CD14-positive monocyte (primary cell): ENCODE data around the gene CUBN. TPM values are rescaled to one million over a fixed set of nuclear protein-coding genes. Genes with fewer than 3 reads are reported as not detected.

Experiments used
- DNase-seq, 3 donors: peaks; one replicate each; pipeline ENCODE4 v3.0.0-alpha.2; 2011 to 2022
- H2AFZ ChIP-seq: 2 replicates; pipeline ENCODE4 v1.6.0; 2012; ENCODE audit warnings: mild to moderate bottlenecking, low read depth, low read length, inconsistent platforms; ENCODE audit not compliant: insufficient read depth, poor library complexity, severe bottlenecking
- H3K27ac ChIP-seq, 2 donors: 1 replicate in 1 of 2; 2 replicates in 1 of 2; pipeline ENCODE4 v1.5.1; 2012 to 2013; ENCODE audit warnings: low read length in 2 of 2, control low read depth in 1 of 2, inconsistent platforms in 1 of 2, low read depth in 1 of 2, mild to moderate bottlenecking in 1 of 2
- H3K27me3 ChIP-seq, 2 donors: one replicate each; pipeline versions ENCODE4 v1.6.0 to v1.6.1; 2011 to 2013; ENCODE audit warnings: low read length in 2 of 2; ENCODE audit not compliant: control insufficient read depth in 2 of 2, insufficient read depth in 2 of 2
- H3K36me3 ChIP-seq, 2 donors: replicated peaks in 1 of 2; 1 replicate in 1 of 2; 2 replicates in 1 of 2; pipeline versions ENCODE4 v1.5.1 to v1.6.1; 2012 to 2013; ENCODE audit warnings: low read length in 2 of 2, control low read depth in 1 of 2, inconsistent platforms in 1 of 2, mild to moderate bottlenecking in 1 of 2; ENCODE audit not compliant: insufficient read depth in 2 of 2, control insufficient read depth in 1 of 2
- H3K4me1 ChIP-seq, 2 donors: 1 replicate in 1 of 2; 2 replicates in 1 of 2; pipeline versions ENCODE4 v1.5.1 to v1.6.1; 2012 to 2013; ENCODE audit warnings: low read length in 2 of 2, control low read depth in 1 of 2, inconsistent platforms in 1 of 2, mild to moderate bottlenecking in 1 of 2, moderate library complexity in 1 of 2; ENCODE audit not compliant: insufficient read depth in 2 of 2, control insufficient read depth in 1 of 2
- H3K4me2 ChIP-seq: replicated peaks from 2 replicates; pipeline ENCODE3; 2012; ENCODE audit warnings: low read length, moderate library complexity, mild to moderate bottlenecking; ENCODE audit not compliant: poor library complexity, severe bottlenecking; ENCODE audit errors: extremely low read depth
- H3K4me3 ChIP-seq, 3 experiments: fragments of 200-600 bp in 1 of 3; sonication (generic) in 1 of 3; replicated peaks in 1 of 3; 1 replicate in 2 of 3; 2 replicates in 1 of 3; pipeline ENCODE4 v1.5.1; 2011 to 2013; ENCODE audit warnings: low read length in 3 of 3, mild to moderate bottlenecking in 3 of 3, control low read depth in 2 of 3, low read depth in 2 of 3, inconsistent platforms in 1 of 3, moderate library complexity in 1 of 3
- H3K79me2 ChIP-seq: 2 replicates; pipeline ENCODE4 v1.6.0; 2012; ENCODE audit warnings: mild to moderate bottlenecking, control low read depth, inconsistent platforms, low read length, moderate library complexity; ENCODE audit not compliant: insufficient read depth
- H3K9ac ChIP-seq: 2 replicates; pipeline ENCODE4 v1.6.0; 2017; ENCODE audit warnings: low read length, mild to moderate bottlenecking; ENCODE audit not compliant: insufficient read depth, poor library complexity, severe bottlenecking
- H3K9me3 ChIP-seq, 2 donors: replicated peaks in 1 of 2; 1 replicate in 1 of 2; 2 replicates in 1 of 2; pipeline versions ENCODE4 v1.5.1 to v1.6.1; 2012 to 2013; ENCODE audit warnings: low read length in 2 of 2, control low read depth in 1 of 2; ENCODE audit not compliant: control insufficient read depth in 1 of 2, insufficient read depth in 1 of 2
- H4K20me1 ChIP-seq: 2 replicates; pipeline ENCODE4 v1.6.0; 2012; ENCODE audit warnings: mild to moderate bottlenecking, low read length, control low read depth, moderate library complexity; ENCODE audit not compliant: insufficient read depth
- H3K27ac Mint-ChIP-seq, 7 donors: one replicate each; pipeline ENCODE4 v1.8.0; 2020; ENCODE audit warnings: mild to moderate bottlenecking in 7 of 7, mixed read lengths in 7 of 7, moderate library complexity in 6 of 7, inconsistent platforms in 2 of 7
- H3K27me3 Mint-ChIP-seq, 3 donors: one replicate each; pipeline ENCODE4 v1.8.0; 2021 to 2022; ENCODE audit warnings: low read depth in 3 of 3, mild to moderate bottlenecking in 3 of 3, mixed read lengths in 3 of 3, moderate library complexity in 3 of 3, inconsistent platforms in 1 of 3
- H3K36me3 Mint-ChIP-seq, 2 donors: one replicate each; pipeline ENCODE4 v1.8.0; 2020; ENCODE audit warnings: mixed read lengths in 2 of 2, inconsistent platforms in 1 of 2, mild to moderate bottlenecking in 1 of 2
- H3K4me1 Mint-ChIP-seq: one replicate; pipeline ENCODE4 v1.8.0; 2020; ENCODE audit warnings: mild to moderate bottlenecking, mixed read lengths
- H3K4me3 Mint-ChIP-seq, 2 donors: one replicate each; pipeline ENCODE4 v1.8.0; 2020; ENCODE audit warnings: mild to moderate bottlenecking in 2 of 2, mixed read lengths in 2 of 2, moderate library complexity in 1 of 2
- H3K9me3 Mint-ChIP-seq, 7 donors: one replicate each; pipeline ENCODE4 v1.8.0; 2020 to 2022; ENCODE audit warnings: mixed read lengths in 7 of 7, mild to moderate bottlenecking in 6 of 7, moderate library complexity in 6 of 7, inconsistent platforms in 2 of 7
- CTCF ChIP-seq: fragments of 200-600 bp; IDR thresholded peaks from one replicate; pipeline ENCODE4 v1.8.0; 2022; ENCODE audit warnings: antibody characterized with exemption, mild to moderate bottlenecking
- WGBS: methylation state at CpG from one replicate; pipeline ENCODE4 v1.1.5; 2013; ENCODE audit warnings: missing lambda C conversion rate; ENCODE audit not compliant: insufficient coverage; 5-methylcytosine and 5-hydroxymethylcytosine counted together
- intact Hi-C, 2 donors: fragments of 100-400 bp; cut with micrococcal nuclease; formaldehyde crosslinking; loops; one replicate each; pipeline versions ENCODE4 v1.15.0 to v1.15.1; 2023
- polyA plus RNA-seq, 3 donors: library from polyadenylated mRNA; depleted of rRNA in 1 of 3; unstranded in 2 of 3; stranded (reverse) in 1 of 3; fragments of 300-500 nt in 2 of 3; fragments of >200 nt in 1 of 3; fragmentation: Illumina TruSeq in 2 of 3; gene quantifications; 1 replicate in 2 of 3; 2 replicates in 1 of 3; pipeline ENCODE4 v1.2.3, GENCODE V29; 2012 to 2021

CUBN gene
- polyA plus RNA-seq, 3 donors = 0.95 TPM; not detected in 2

- no peak overlapping the region for H3K27ac ChIP-seq
- peaks cover 0 to 9% (median 3%) of the 10 kb centered on the region in 7 donors for H3K9me3 Mint-ChIP-seq
- H3K4me3 ChIP-seq = no peak overlapping the region
- no CpG with 5 or more reads among the region's 4 CpGs for WGBS
- peaks cover 7% of the 10 kb centered on the region for H3K4me1 Mint-ChIP-seq
- no peaks in the 10 kb centered on the region for H3K4me1 ChIP-seq
- intact Hi-C loops = no loop called here
- H4K20me1 ChIP-seq = peaks cover 16% of the 10 kb centered on the region
- no peak overlapping the region for H2AFZ ChIP-seq
- H3K27me3 ChIP-seq = no peaks in the 10 kb centered on the region
- TF ChIP-seq CTCF = no peak
- H3K9me3 ChIP-seq = no peaks in the 10 kb centered on the region
- no peak for DNase-seq
- H3K27ac Mint-ChIP-seq = no peak overlapping the region
- H3K27me3 Mint-ChIP-seq = no peaks in the 10 kb centered on the region
- H3K36me3 ChIP-seq = peaks cover 0 to 22% of the 10 kb centered on the region in 2 donors
- H3K79me2 ChIP-seq = peaks cover 38% of the 10 kb centered on the region
- peaks cover 19 to 39% of the 10 kb centered on the region in 2 donors for H3K36me3 Mint-ChIP-seq
- H3K4me3 Mint-ChIP-seq = no peak overlapping the region
- no peak overlapping the region for H3K4me2 ChIP-seq
- H3K9ac ChIP-seq = no peak overlapping the region
Measured at GRCh38 chr10:16804123-16804522, 325.5 kb downstream of the CUBN start.

- no peak overlapping the region for H3K4me3 Mint-ChIP-seq
- peaks cover 24 to 43% of the 10 kb centered on the region in 2 donors for H3K36me3 Mint-ChIP-seq
- Histone ChIP-seq H3K4me1 (no peaks in the 10 kb centered on the region), H3K9ac (no peak overlapping the region), H3K27ac (no peak overlapping the region), H3K4me2 (no peak overlapping the region), H3K4me3 (no peak overlapping the region), H3K27me3 (no peaks in the 10 kb centered on the region), H2AFZ (no peak overlapping the region), H4K20me1 (peaks cover 10% of the 10 kb centered on the region), H3K36me3 (peaks cover 0 to 28% of the 10 kb centered on the region in 2 donors), H3K9me3 (no peaks in the 10 kb centered on the region), H3K79me2 (peaks cover 38% of the 10 kb centered on the region)
- intact Hi-C loops = no loop called here
- DNase-seq = no peak
- no peak for TF ChIP-seq CTCF
- H3K4me1 Mint-ChIP-seq = peaks cover 7% of the 10 kb centered on the region
- H3K9me3 Mint-ChIP-seq = peaks cover 0 to 9% (median 4%) of the 10 kb centered on the region in 7 donors
- WGBS = no CpG with 5 or more reads among the region's 2 CpGs
- no peaks in the 10 kb centered on the region for H3K27me3 Mint-ChIP-seq
- H3K27ac Mint-ChIP-seq = no peak overlapping the region
Measured at GRCh38 chr10:16803464-16803863, 326.1 kb downstream of the CUBN start.
